SU-DHL-6 (cell line): Measurements from ENCODE around the gene PDGFB.

ENCODE experiments used
- CTCF ChIP-seq: fragments of 200-600 bp; sonication (generic); IDR thresholded peaks from one replicate; pipeline ENCODE4 v1.5.1; 2017; ENCODE audit warnings: antibody characterized with exemption, mild to moderate bottlenecking, low read length, moderate library complexity; ENCODE audit not compliant: insufficient read depth, poor library complexity, severe bottlenecking
- EZH2phosphoT487 ChIP-seq: fragments of 200-600 bp; sonication (generic), shearing (Covaris generic); conservative IDR thresholded peaks from 2 replicates; pipeline ENCODE4 v1.6.1; 2018; ENCODE audit warnings: mild to moderate bottlenecking, antibody characterized with exemption, low read length, moderate library complexity, mixed read lengths

- TF ChIP-seq CTCF (no peak), EZH2phosphoT487 (no peak)
Measured at GRCh38 chr22:39206491-39206890, 38.3 kb downstream of the PDGFB start.
